Body of pancreas (tissue), 4 donors: ENCODE measurements around the gene PEX5.
"Not testable (repeated sequence)": the region's sequence is repeated elsewhere in the genome, so short reads cannot be mapped to it uniquely, and the experiment has no call there.

Experiments
- CTCF ChIP-seq, 7 experiments: fragments of 450-650 bp in 4 of 7; fragments of 200-600 bp in 3 of 7; sonication (generic) in 3 of 7; IDR thresholded peaks; one replicate each; pipeline ENCODE4 v1.5.1; 2016 to 2019; ENCODE audit warnings: antibody characterized with exemption in 7 of 7
- POLR2A ChIP-seq, 3 donors: fragments of 450-650 bp; IDR thresholded peaks; one replicate each; pipeline ENCODE4 v1.6.1; 2016; ENCODE audit warnings: antibody characterized with exemption in 3 of 3, mild to moderate bottlenecking in 2 of 3

DNA sequence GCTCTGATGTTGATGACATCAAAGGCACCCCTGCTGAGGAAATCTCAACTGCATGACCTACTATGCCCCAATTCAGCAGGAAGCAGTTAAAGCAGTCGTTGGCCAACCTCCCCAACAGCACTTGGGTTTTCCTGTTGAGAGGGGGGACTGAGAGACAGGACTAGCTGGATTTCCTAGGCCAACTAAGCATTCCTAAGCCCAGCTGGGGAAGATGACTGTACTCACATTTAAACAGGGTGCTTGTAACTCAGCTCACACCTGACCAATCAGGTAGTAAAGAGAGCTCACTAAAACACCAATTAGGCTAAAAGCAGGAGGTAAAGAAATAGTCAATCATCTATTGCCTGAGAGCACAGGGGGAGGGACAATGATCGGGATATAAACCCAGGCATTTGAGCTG, 3.4 kb upstream of the PEX5 start:
- TF ChIP-seq CTCF, POLR2A (IDR thresholded peaks at IDR 0.05): not testable (repeated sequence)
